Measurements from ENCODE around the gene CRX. TPM values are rescaled to one million over a fixed set of nuclear protein-coding genes. Genes with fewer than 3 reads are reported as not detected.
"Not testable (repeated sequence)": the region's sequence is repeated elsewhere in the genome, so short reads cannot be mapped to it uniquely, and the experiment has no call there.

Gene CRX
- total RNA-seq = under 1 TPM in 1 of 2 donors, not detected in 1; 0.16 TPM

GRCh38 chr19:47821460-47822020 is at the start of gene CRX:
Gene CRX (plus strand): TSS chr19:47821937. CDS start chr19:47834444, 12,507 bp downstream.
- peaks cover 43% of the 10 kb centered on the region for H3K27me3 Mint-ChIP-seq
- H3K4me3 Mint-ChIP-seq = no peak within 1 kb of the TSS
- H3K9me3 Mint-ChIP-seq = no peaks in the 10 kb centered on the region
- ATAC-seq (replicated peaks) = no peak
- H3K36me3 Mint-ChIP-seq (ENCODE audit: low read depth) = no peaks in the 10 kb centered on the region
- H3K4me1 Mint-ChIP-seq = no peaks in the 10 kb centered on the region
- no peak within 1 kb of the TSS for H3K27ac Mint-ChIP-seq

GRCh38 chr19:47776568-47776967 is 45.2 kb upstream of the CRX start:
- ATAC-seq (replicated peaks) = no peak
- peaks cover 26% of the 10 kb centered on the region for H3K36me3 Mint-ChIP-seq (ENCODE audit: low read depth)
- peaks cover 13% of the 10 kb centered on the region for H3K4me1 Mint-ChIP-seq
- no peak overlapping the region for H3K4me3 Mint-ChIP-seq
- no peak overlapping the region for H3K27ac Mint-ChIP-seq
- no peaks in the 10 kb centered on the region for H3K27me3 Mint-ChIP-seq
- no peaks in the 10 kb centered on the region for H3K9me3 Mint-ChIP-seq

GRCh38 chr19:47777245-47778048 is 44.3 kb upstream of the CRX start:
- not testable (repeated sequence) for H3K9me3 Mint-ChIP-seq; H3K27me3 Mint-ChIP-seq; ATAC-seq (replicated peaks)
- peak overlapping the region; percentile 95 for H3K27ac Mint-ChIP-seq
- peaks cover 16% of the 10 kb centered on the region for H3K4me1 Mint-ChIP-seq
- peak overlapping the region; percentile 96 for H3K4me3 Mint-ChIP-seq
- H3K36me3 Mint-ChIP-seq (ENCODE audit: low read depth) = peaks cover 35% of the 10 kb centered on the region

- peaks cover 16% of the 10 kb centered on the region for H3K4me1 Mint-ChIP-seq
- peak; percentile 96 for ATAC-seq (replicated peaks)
- peak within 1 kb of the TSS; percentile 96 for H3K4me3 Mint-ChIP-seq
- peaks cover 43% of the 10 kb centered on the region for H3K36me3 Mint-ChIP-seq (ENCODE audit: low read depth)
- no peaks in the 10 kb centered on the region for H3K27me3 Mint-ChIP-seq
- peak within 1 kb of the TSS; percentile 95 for H3K27ac Mint-ChIP-seq
- no peaks in the 10 kb centered on the region for H3K9me3 Mint-ChIP-seq
Observed at GRCh38 chr19:47778049-47778953, 43.4 kb upstream of the CRX start, which contains the start of gene SELENOW. Gene SELENOW (plus strand): TSS chr19:47778703. CDS start chr19:47778786, 83 bp downstream.

GRCh38 chr19:47778954-47779351 is 42.8 kb upstream of the CRX start:
- peaks cover 16% of the 10 kb centered on the region for H3K4me1 Mint-ChIP-seq
- peak; percentile 7 for ATAC-seq (replicated peaks)
- H3K27me3 Mint-ChIP-seq = no peaks in the 10 kb centered on the region
- H3K9me3 Mint-ChIP-seq = no peaks in the 10 kb centered on the region
- H3K36me3 Mint-ChIP-seq (ENCODE audit: low read depth) = peaks cover 50% of the 10 kb centered on the region
- H3K27ac Mint-ChIP-seq = peak overlapping the region; percentile 95
- H3K4me3 Mint-ChIP-seq = peak overlapping the region; percentile 96

GRCh38 chr19:47779524-47780214 is 42.1 kb upstream of the CRX start:
- Mint-ChIP-seq H3K4me3 (peak overlapping the region; percentile 96), H3K4me1 (peaks cover 20% of the 10 kb centered on the region), H3K27ac (peak overlapping the region; percentile 95), H3K36me3 (ENCODE audit: low read depth) (peaks cover 57% of the 10 kb centered on the region), H3K27me3 (no peaks in the 10 kb centered on the region), H3K9me3 (no peaks in the 10 kb centered on the region)
- no peak for ATAC-seq (replicated peaks)

GRCh38 chr19:47780215-47780551 is 41.6 kb upstream of the CRX start:
- Mint-ChIP-seq H3K27ac (peak overlapping the region; percentile 95), H3K4me3 (peak overlapping the region; percentile 96), H3K36me3 (ENCODE audit: low read depth) (peaks cover 62% of the 10 kb centered on the region), H3K9me3 (no peaks in the 10 kb centered on the region), H3K4me1 (peaks cover 20% of the 10 kb centered on the region), H3K27me3 (no peaks in the 10 kb centered on the region)
- no peak for ATAC-seq (replicated peaks)

- peak overlapping the region; percentile 95 for H3K27ac Mint-ChIP-seq
- H3K27me3 Mint-ChIP-seq = no peaks in the 10 kb centered on the region
Observed at GRCh38 chr19:47781590-47782262, 40.0 kb upstream of the CRX start.

GRCh38 chr19:47786566-47786965 is 35.2 kb upstream of the CRX start:
- Mint-ChIP-seq H3K36me3 (ENCODE audit: low read depth) (peaks cover 56% of the 10 kb centered on the region), H3K27me3 (no peaks in the 10 kb centered on the region), H3K27ac (no peak overlapping the region), H3K9me3 (no peaks in the 10 kb centered on the region), H3K4me3 (no peak overlapping the region), H3K4me1 (peaks cover 16% of the 10 kb centered on the region)
- no peak for ATAC-seq (replicated peaks)

More at GRCh38 chr19:47781590-47782262, 40.0 kb upstream of the CRX start:
- Mint-ChIP-seq H3K4me3 (peak overlapping the region; percentile 96), H3K36me3 (ENCODE audit: low read depth) (peaks cover 78% of the 10 kb centered on the region), H3K4me1 (peaks cover 20% of the 10 kb centered on the region), H3K9me3 (no peaks in the 10 kb centered on the region)
- no peak for ATAC-seq (replicated peaks)

GRCh38 chr19:47787307-47787706 is 34.4 kb upstream of the CRX start:
- not testable (repeated sequence) for H3K27ac Mint-ChIP-seq; H3K4me3 Mint-ChIP-seq; H3K27me3 Mint-ChIP-seq; H3K9me3 Mint-ChIP-seq; ATAC-seq (replicated peaks)
- Mint-ChIP-seq H3K4me1 (peaks cover 13% of the 10 kb centered on the region), H3K36me3 (ENCODE audit: low read depth) (peaks cover 49% of the 10 kb centered on the region)

- H3K4me1 Mint-ChIP-seq; ATAC-seq (replicated peaks); H3K27me3 Mint-ChIP-seq; H3K9me3 Mint-ChIP-seq; H3K27ac Mint-ChIP-seq; H3K4me3 Mint-ChIP-seq: not testable (repeated sequence)
- H3K36me3 Mint-ChIP-seq (ENCODE audit: low read depth) = peaks cover 24% of the 10 kb centered on the region
Observed at GRCh38 chr19:47789811-47790210, 31.9 kb upstream of the CRX start.

- Mint-ChIP-seq H3K27ac (no peak overlapping the region), H3K4me1 (peaks cover 9% of the 10 kb centered on the region), H3K9me3 (no peaks in the 10 kb centered on the region), H3K4me3 (no peak overlapping the region), H3K27me3 (no peaks in the 10 kb centered on the region), H3K36me3 (ENCODE audit: low read depth) (peaks cover 18% of the 10 kb centered on the region)
- ATAC-seq (replicated peaks) = peak; percentile 87
Observed at GRCh38 chr19:47790398-47790814, 31.3 kb upstream of the CRX start.

GRCh38 chr19:47792616-47793015 is 29.1 kb upstream of the CRX start:
- Mint-ChIP-seq H3K4me3 (no peak overlapping the region), H3K9me3 (no peaks in the 10 kb centered on the region)

More at GRCh38 chr19:47792616-47793015, 29.1 kb upstream of the CRX start:
- peaks cover 4% of the 10 kb centered on the region for H3K36me3 Mint-ChIP-seq (ENCODE audit: low read depth)
- H3K27me3 Mint-ChIP-seq = no peaks in the 10 kb centered on the region
- ATAC-seq (replicated peaks) = no peak
- no peak overlapping the region for H3K27ac Mint-ChIP-seq
- H3K4me1 Mint-ChIP-seq = peaks cover 9% of the 10 kb centered on the region
